HCT116 (cell line): ENCODE data around the gene CT45A7.
"Not testable (repeated sequence)": the region's sequence is repeated elsewhere in the genome, so short reads cannot be mapped to it uniquely, and the experiment has no call there.

Experiments used
- ELF1 ChIP-seq: IDR thresholded peaks from 2 replicates; pipeline ENCODE4 v1.6.1; 2012; ENCODE audit warnings: low read depth, borderline replicate concordance
- POLR2A ChIP-seq: IDR thresholded peaks from 2 replicates; pipeline ENCODE4 v1.7.0; 2011; ENCODE audit warnings: borderline replicate concordance; ENCODE audit not compliant: insufficient read depth, insufficient read length; ENCODE audit errors: extremely low read depth
- POLR2AphosphoS5 ChIP-seq: IDR thresholded peaks from 2 replicates; pipeline ENCODE4 v1.6.1; 2011; ENCODE audit warnings: mild to moderate bottlenecking, low read depth, low read length, moderate library complexity
- SIN3A ChIP-seq: IDR thresholded peaks from 2 replicates; pipeline ENCODE4 v1.6.1; 2012; ENCODE audit warnings: low read depth
- YY1 ChIP-seq: IDR thresholded peaks from 2 replicates; pipeline ENCODE4 v1.6.1; 2011; ENCODE audit warnings: low read length, low read depth, moderate library complexity, mild to moderate bottlenecking; ENCODE audit not compliant: insufficient replicate concordance; ENCODE audit errors: extremely low read depth
- ZFX ChIP-seq: fragments of 450-650 bp; IDR thresholded peaks from 2 replicates; pipeline ENCODE4 v1.6.1; 2017
- TF ChIP-seq, protein P1 (sequence below), 3 experiments: fragments of 200-600 bp in 1 of 3; sonication (generic) in 1 of 3; IDR thresholded peaks in 2 of 3; conservative IDR thresholded peaks in 1 of 3; 2 replicates each; pipeline ENCODE4 v1.5.1; 2012 to 2017; ENCODE audit warnings: low read depth in 2 of 3, low read length in 2 of 3, antibody characterized with exemption in 1 of 3, borderline replicate concordance in 1 of 3, control low read depth in 1 of 3, mild to moderate bottlenecking in 1 of 3, mixed read lengths in 1 of 3, mixed run types in 1 of 3, moderate library complexity in 1 of 3; ENCODE audit not compliant: insufficient read depth in 1 of 3
- TF ChIP-seq, protein P2 (sequence below): IDR thresholded peaks from 2 replicates; pipeline ENCODE4 v1.6.1; 2012; ENCODE audit warnings: low read depth

DNA sequence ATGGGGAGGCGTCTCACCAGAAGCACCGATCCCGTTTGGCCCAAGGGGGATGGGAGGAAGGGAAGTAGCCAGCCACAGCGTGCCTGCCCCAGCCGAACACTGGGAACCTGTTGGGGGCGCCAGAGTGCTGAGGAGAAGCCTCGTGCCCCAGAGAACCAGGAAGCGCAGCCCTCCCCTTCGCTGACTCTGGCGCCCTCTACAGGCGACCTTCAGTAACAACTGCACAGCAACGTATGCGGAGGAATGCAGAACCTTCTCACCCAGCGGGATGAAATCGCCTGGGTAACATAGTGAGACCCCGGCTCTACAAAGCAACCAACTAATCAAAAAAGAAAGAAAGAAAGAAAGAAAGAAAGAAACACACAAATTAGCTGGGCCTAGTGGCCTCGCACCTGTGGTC lies 34.6 kb upstream of the CT45A7 start, which contains the start of gene CT45A9:
- TF ChIP-seq, protein P1, sequence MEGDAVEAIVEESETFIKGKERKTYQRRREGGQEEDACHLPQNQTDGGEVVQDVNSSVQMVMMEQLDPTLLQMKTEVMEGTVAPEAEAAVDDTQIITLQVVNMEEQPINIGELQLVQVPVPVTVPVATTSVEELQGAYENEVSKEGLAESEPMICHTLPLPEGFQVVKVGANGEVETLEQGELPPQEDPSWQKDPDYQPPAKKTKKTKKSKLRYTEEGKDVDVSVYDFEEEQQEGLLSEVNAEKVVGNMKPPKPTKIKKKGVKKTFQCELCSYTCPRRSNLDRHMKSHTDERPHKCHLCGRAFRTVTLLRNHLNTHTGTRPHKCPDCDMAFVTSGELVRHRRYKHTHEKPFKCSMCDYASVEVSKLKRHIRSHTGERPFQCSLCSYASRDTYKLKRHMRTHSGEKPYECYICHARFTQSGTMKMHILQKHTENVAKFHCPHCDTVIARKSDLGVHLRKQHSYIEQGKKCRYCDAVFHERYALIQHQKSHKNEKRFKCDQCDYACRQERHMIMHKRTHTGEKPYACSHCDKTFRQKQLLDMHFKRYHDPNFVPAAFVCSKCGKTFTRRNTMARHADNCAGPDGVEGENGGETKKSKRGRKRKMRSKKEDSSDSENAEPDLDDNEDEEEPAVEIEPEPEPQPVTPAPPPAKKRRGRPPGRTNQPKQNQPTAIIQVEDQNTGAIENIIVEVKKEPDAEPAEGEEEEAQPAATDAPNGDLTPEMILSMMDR (IDR thresholded peaks at IDR 0.05 in 2 of 3, conservative IDR thresholded peaks at IDR 0.05 in 1 of 3; ENCODE audit: borderline replicate concordance in 1 of 3, insufficient read depth in 1 of 3, low read depth in 2 of 3, low read length in 2 of 3): not testable (repeated sequence)
- TF ChIP-seq, protein P2, sequence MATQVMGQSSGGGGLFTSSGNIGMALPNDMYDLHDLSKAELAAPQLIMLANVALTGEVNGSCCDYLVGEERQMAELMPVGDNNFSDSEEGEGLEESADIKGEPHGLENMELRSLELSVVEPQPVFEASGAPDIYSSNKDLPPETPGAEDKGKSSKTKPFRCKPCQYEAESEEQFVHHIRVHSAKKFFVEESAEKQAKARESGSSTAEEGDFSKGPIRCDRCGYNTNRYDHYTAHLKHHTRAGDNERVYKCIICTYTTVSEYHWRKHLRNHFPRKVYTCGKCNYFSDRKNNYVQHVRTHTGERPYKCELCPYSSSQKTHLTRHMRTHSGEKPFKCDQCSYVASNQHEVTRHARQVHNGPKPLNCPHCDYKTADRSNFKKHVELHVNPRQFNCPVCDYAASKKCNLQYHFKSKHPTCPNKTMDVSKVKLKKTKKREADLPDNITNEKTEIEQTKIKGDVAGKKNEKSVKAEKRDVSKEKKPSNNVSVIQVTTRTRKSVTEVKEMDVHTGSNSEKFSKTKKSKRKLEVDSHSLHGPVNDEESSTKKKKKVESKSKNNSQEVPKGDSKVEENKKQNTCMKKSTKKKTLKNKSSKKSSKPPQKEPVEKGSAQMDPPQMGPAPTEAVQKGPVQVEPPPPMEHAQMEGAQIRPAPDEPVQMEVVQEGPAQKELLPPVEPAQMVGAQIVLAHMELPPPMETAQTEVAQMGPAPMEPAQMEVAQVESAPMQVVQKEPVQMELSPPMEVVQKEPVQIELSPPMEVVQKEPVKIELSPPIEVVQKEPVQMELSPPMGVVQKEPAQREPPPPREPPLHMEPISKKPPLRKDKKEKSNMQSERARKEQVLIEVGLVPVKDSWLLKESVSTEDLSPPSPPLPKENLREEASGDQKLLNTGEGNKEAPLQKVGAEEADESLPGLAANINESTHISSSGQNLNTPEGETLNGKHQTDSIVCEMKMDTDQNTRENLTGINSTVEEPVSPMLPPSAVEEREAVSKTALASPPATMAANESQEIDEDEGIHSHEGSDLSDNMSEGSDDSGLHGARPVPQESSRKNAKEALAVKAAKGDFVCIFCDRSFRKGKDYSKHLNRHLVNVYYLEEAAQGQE: not testable (repeated sequence)
- not testable (repeated sequence) for TF ChIP-seq ELF1, POLR2AphosphoS5, POLR2A, SIN3A, YY1, ZFX
